Astrocyte (in vitro differentiated cells and primary cell): ENCODE data around the gene C11orf91.

Experiments used
- CTCF ChIP-seq: IDR thresholded peaks from 2 replicates; pipeline ENCODE4 v1.5.1; 2011; ENCODE audit warnings: low read depth, mild to moderate bottlenecking, inconsistent platforms, low read length, moderate library complexity; ENCODE audit not compliant: insufficient read depth
- EZH2 ChIP-seq: IDR thresholded peaks from 2 replicates; pipeline ENCODE4 v1.6.1; 2012; ENCODE audit warnings: mild to moderate bottlenecking, low read length, inconsistent platforms; ENCODE audit not compliant: insufficient read depth

- TF ChIP-seq CTCF, result no peak
- no peak for TF ChIP-seq EZH2
Observed at GRCh38 chr11:33721426-33721825, 20.8 kb upstream of the C11orf91 start.
